Activated T-helper 2 cell treated with anti-CD3 and anti-CD28 coated beads, Interferon-gamma antibody, Interleukin-2, Interleukin-4, amounts not matched to agents 10 μg/mL and 5 μg/mL and 100 μg/mL, durations not matched to agents 14 hours and 24 hours and 36 hours (primary cell): ENCODE measurements around the gene ADRA2B. TPM values are rescaled to one million over a fixed set of nuclear protein-coding genes. Genes with fewer than 3 reads are reported as not detected.
"Not testable (repeated sequence)": the region's sequence is repeated elsewhere in the genome, so short reads cannot be mapped to it uniquely, and the experiment has no call there.

ENCODE experiments used
- DNase-seq: peaks from one replicate; pipeline ENCODE4 v3.0.0; 2021; ENCODE audit warnings: low spot score
- H3K27ac Mint-ChIP-seq: one replicate; pipeline ENCODE4 v1.8.0; 2021; ENCODE audit warnings: mixed read lengths
- H3K27me3 Mint-ChIP-seq: one replicate; pipeline ENCODE4 v1.8.0; 2021; ENCODE audit warnings: low read depth, mixed read lengths
- H3K36me3 Mint-ChIP-seq: one replicate; pipeline ENCODE4 v1.8.0; 2021; ENCODE audit warnings: low read depth, mixed read lengths
- H3K4me1 Mint-ChIP-seq: one replicate; pipeline ENCODE4 v1.8.0; 2021; ENCODE audit warnings: low read depth, mixed read lengths
- H3K4me3 Mint-ChIP-seq: one replicate; pipeline ENCODE4 v1.8.0; 2021; ENCODE audit warnings: low read depth, mild to moderate bottlenecking, moderate library complexity, mixed read lengths
- H3K9me3 Mint-ChIP-seq: one replicate; pipeline ENCODE4 v1.8.0; 2021; ENCODE audit warnings: mixed read lengths
- intact Hi-C: fragments of 100-400 bp; cut with micrococcal nuclease; formaldehyde crosslinking; loops from one replicate; pipeline ENCODE4 v1.15.1; 2023
- total RNA-seq: library from RNA; stranded (reverse); gene quantifications from 2 replicates; pipeline ENCODE4 v1.2.3, GENCODE V29; 2022

The ADRA2B gene
- total RNA-seq, 1 donor from 2014 or later = 0.21 TPM

GRCh38 chr2:96064760-96065159, 51.6 kb downstream of the ADRA2B start:
- intact Hi-C loops, H3K27me3 Mint-ChIP-seq, DNase-seq, H3K36me3 Mint-ChIP-seq, H3K4me1 Mint-ChIP-seq, H3K4me3 Mint-ChIP-seq, H3K9me3 Mint-ChIP-seq, H3K27ac Mint-ChIP-seq: not testable (repeated sequence)

DNA sequence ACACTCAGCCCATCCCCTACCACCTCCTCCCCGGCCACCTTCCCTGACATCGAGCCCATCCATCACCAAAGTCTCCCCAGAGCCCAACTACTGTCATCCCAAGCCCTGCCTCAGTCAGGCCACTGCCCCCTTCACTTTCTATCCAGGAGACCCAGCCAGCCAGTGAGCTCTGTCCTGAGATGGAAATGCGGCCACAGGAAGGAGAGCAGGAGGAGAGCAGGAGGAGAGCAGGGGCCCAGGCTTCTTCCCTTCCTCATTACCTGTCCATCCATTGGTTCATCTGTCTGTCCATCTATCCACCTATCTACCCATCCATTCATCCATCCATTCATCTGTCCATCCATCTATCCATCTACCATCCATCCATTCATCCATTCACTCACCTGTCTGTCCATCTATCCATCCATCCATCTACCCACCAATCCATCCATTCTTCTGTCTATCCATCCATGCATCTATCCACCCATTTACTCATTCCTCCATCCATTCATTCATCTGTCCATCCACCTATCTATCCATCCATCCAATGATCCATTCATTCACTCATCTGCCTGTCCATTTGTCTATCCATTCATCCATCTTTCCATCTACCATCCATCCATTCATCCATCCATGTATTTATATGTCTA, 52.2 kb downstream of the ADRA2B start:
- H3K4me1 Mint-ChIP-seq, H3K36me3 Mint-ChIP-seq, H3K27me3 Mint-ChIP-seq, intact Hi-C loops, DNase-seq, H3K27ac Mint-ChIP-seq, H3K4me3 Mint-ChIP-seq, H3K9me3 Mint-ChIP-seq: not testable (repeated sequence)

GRCh38 chr2:96063116-96063899, 53.1 kb downstream of the ADRA2B start:
- H3K4me3 Mint-ChIP-seq, H3K9me3 Mint-ChIP-seq, intact Hi-C loops, H3K27ac Mint-ChIP-seq, H3K36me3 Mint-ChIP-seq, H3K4me1 Mint-ChIP-seq, H3K27me3 Mint-ChIP-seq, DNase-seq: not testable (repeated sequence)

Other genes starting within 250 kb of the ADRA2B start
- gene ANKRD36C, start 124.7 kb downstream of the ADRA2B start, total RNA-seq = 69.4 and 75.5 TPM in 2 replicates
- gene GPAT2, start 81.7 kb downstream of the ADRA2B start, total RNA-seq = 18.0 and 19.1 TPM in 2 replicates
- gene ASTL, start 21.9 kb upstream of the ADRA2B start, total RNA-seq = 1.3 and 1.5 TPM in 2 replicates
- 238 and 260 TPM in 2 replicates for gene DUSP2, start 28.9 kb upstream of the ADRA2B start, total RNA-seq
- gene STARD7, start 92.3 kb upstream of the ADRA2B start, total RNA-seq = 201 and 206 TPM in 2 replicates
- 29.0 and 30.4 TPM in 2 replicates for gene TMEM127, start 149.4 kb upstream of the ADRA2B start, total RNA-seq
- gene CIAO1, start 149.7 kb upstream of the ADRA2B start, total RNA-seq = 93.9 and 94.7 TPM in 2 replicates
- 191 TPM in 2 replicates for gene SNRNP200, start 189.0 kb upstream of the ADRA2B start, total RNA-seq
- 44.8 and 45.0 TPM in 2 replicates for gene ITPRIPL1, start 208.7 kb upstream of the ADRA2B start, total RNA-seq
- 62.1 and 63.3 TPM in 2 replicates for gene NCAPH, start 219.2 kb upstream of the ADRA2B start, total RNA-seq